HG03095 (cell line): Measurements from ENCODE around the gene PRKAB1.
A peak's percentile ranks its signal among the peaks of the same experiment; 100 is the strongest.
"Not testable (repeated sequence)": the region's sequence is repeated elsewhere in the genome, so short reads cannot be mapped to it uniquely, and the experiment has no call there.

Experiments
- ATAC-seq: cut with Tn5 transposase; IDR thresholded peaks from one replicate; pipeline ENCODE4 v1.9.1; 2021; ENCODE audit warnings: moderate library complexity; ENCODE audit not compliant: unreplicated experiment

PRKAB1 gene

GRCh38 chr12:119667577-119668323, at the start of gene PRKAB1:
Gene PRKAB1, plus strand, starts transcription at chr12:119668133. Its CDS starts 112 bp downstream, at chr12:119668245.
- ATAC-seq: peak; percentile 92

- ATAC-seq: not testable (repeated sequence)
Measured at GRCh38 chr12:119618328-119618896, 49.5 kb upstream of the PRKAB1 start.

- ATAC-seq: no peak
Measured at GRCh38 chr12:119620490-119620889, 47.4 kb upstream of the PRKAB1 start.

- no peak for ATAC-seq
Measured at GRCh38 chr12:119621878-119622277, 46.1 kb upstream of the PRKAB1 start.

GRCh38 chr12:119624966-119625365, 43.0 kb upstream of the PRKAB1 start:
- no peak for ATAC-seq

- ATAC-seq: no peak
Measured at GRCh38 chr12:119627019-119627643, 40.8 kb upstream of the PRKAB1 start.

- no peak for ATAC-seq
Measured at GRCh38 chr12:119627686-119628085, 40.2 kb upstream of the PRKAB1 start.

- ATAC-seq: no peak
Measured at GRCh38 chr12:119630223-119630780, 37.6 kb upstream of the PRKAB1 start.

GRCh38 chr12:119630962-119631550, 36.9 kb upstream of the PRKAB1 start:
- ATAC-seq: no peak

GRCh38 chr12:119631930-119632678, 35.8 kb upstream of the PRKAB1 start:
- no peak for ATAC-seq

GRCh38 chr12:119634743-119635142, 33.2 kb upstream of the PRKAB1 start:
- no peak for ATAC-seq

- ATAC-seq: no peak
Measured at GRCh38 chr12:119642986-119643385, 24.9 kb upstream of the PRKAB1 start.

GRCh38 chr12:119644930-119645329, 23.0 kb upstream of the PRKAB1 start:
- ATAC-seq: no peak

- ATAC-seq: no peak
Measured at GRCh38 chr12:119645535-119646059, 22.3 kb upstream of the PRKAB1 start.

- ATAC-seq: no peak
Measured at GRCh38 chr12:119649202-119649808, 18.6 kb upstream of the PRKAB1 start.

- no peak for ATAC-seq
Measured at GRCh38 chr12:119652665-119653064, 15.3 kb upstream of the PRKAB1 start.

GRCh38 chr12:119657001-119657400, 10.9 kb upstream of the PRKAB1 start:
- not testable (repeated sequence) for ATAC-seq

GRCh38 chr12:119658166-119658565, 9.8 kb upstream of the PRKAB1 start:
- not testable (repeated sequence) for ATAC-seq

GRCh38 chr12:119659289-119659897, 8.5 kb upstream of the PRKAB1 start:
- ATAC-seq: no peak

- no peak for ATAC-seq
Measured at GRCh38 chr12:119660076-119660475, 7.9 kb upstream of the PRKAB1 start.
